ENCODE measurements around the gene PANK4. TPM values are rescaled to one million over a fixed set of nuclear protein-coding genes. Genes with fewer than 3 reads are reported as not detected.
A peak's percentile ranks its signal among the peaks of the same experiment; 100 is the strongest.

The PANK4 gene
- total and polyA plus RNA-seq, 2 of the 8 experiments (the other 6 are each of a cell fraction or from before 2014, with no cell fraction given): 20.1 to 29.7 TPM

DNA sequence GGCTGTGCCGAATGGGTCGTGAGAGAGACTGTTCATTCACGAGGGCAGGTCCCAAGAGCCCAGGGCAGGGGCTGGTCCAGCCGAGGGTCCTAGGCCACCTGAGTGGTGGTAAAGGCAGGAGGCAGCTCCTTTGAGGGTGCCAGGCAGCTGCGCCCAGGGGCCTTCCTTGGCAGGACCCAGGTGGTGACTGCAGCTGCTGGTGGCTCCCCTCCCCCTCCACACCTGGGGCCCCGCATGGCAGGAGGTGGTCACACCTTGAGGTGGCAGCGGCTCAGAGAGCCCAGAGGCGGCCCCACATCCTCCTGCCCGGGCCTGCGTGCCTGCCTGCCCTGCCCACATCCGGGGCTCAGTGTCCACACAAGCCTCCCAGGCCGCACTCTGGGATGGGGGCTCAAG is 60.1 kb downstream of the PANK4 start:
- WGBS, 2 experiments (ENCODE audit: extremely low coverage in 1 of 2, insufficient coverage in 1 of 2, insufficient read length in 1 of 2, insufficient replicate concordance in 2 of 2, low coverage in 1 of 2, low lambda C conversion rate in 2 of 2, missing lambda C conversion rate in 1 of 2): 90% methylated on average over 11 of the region's 12 CpGs; no CpG with 5 or more reads in 1 of the 2 experiments
- Histone ChIP-seq H3K4ac (replicated peaks; ENCODE audit: insufficient read length, low read depth, low read length) (peak overlapping the region; percentile 53), H2BK20ac (ENCODE audit: low read length) (no peak overlapping the region), H3K4me2 (ENCODE audit: insufficient read depth in 1 of 2, low read depth in 2 of 2, low read length in 2 of 2) (no peak overlapping the region), H2AK5ac (ENCODE audit: low read depth, low read length) (no peak overlapping the region), H4K20me1 (replicated peaks in 1 of 2; ENCODE audit: control insufficient read depth in 1 of 2, insufficient read depth in 2 of 2, low read length in 2 of 2) (peaks cover 4% of the 10 kb centered on the region in 2 experiments), H3K9ac (replicated peaks in 1 of 4; ENCODE audit: extremely low read depth in 1 of 4, low read depth in 3 of 4, low read length in 3 of 4) (no peak overlapping the region), H3K56ac (replicated peaks; ENCODE audit: insufficient read length, low read depth, low read length) (no peak overlapping the region), H3K23me2 (ENCODE audit: low read depth, low read length) (no peaks in the 10 kb centered on the region; the same call in 1 of the 2 replicates), H2BK5ac (ENCODE audit: low read depth, low read length) (no peak overlapping the region), H2BK12ac (ENCODE audit: low read depth, low read length) (no peak overlapping the region), H3K9me3 (ENCODE audit: insufficient read depth in 2 of 2, low read depth in 1 of 2, low read length in 1 of 2) (no peaks in the 10 kb centered on the region), H3K23ac (ENCODE audit: insufficient read length) (no peak overlapping the region), H3K27ac (ENCODE audit: low read depth, low read length) (no peak overlapping the region), H2BK15ac (ENCODE audit: low read length) (no peak overlapping the region), H3K14ac (ENCODE audit: insufficient read length) (no peak overlapping the region), H3K79me2 (ENCODE audit: control insufficient read depth in 1 of 2, insufficient read depth in 2 of 2, low read length in 2 of 2) (no peaks in the 10 kb centered on the region), H3K36me3 (ENCODE audit: control insufficient read depth in 2 of 4, insufficient read depth in 4 of 4, low read length in 3 of 4) (no peaks in the 10 kb centered on the region), H2AFZ (ENCODE audit: low read length) (no peak overlapping the region), H4K5ac (ENCODE audit: insufficient read length, low read depth, low read length) (no peak overlapping the region), H2BK120ac (replicated peaks; ENCODE audit: low read depth, low read length) (no peak overlapping the region), H3K18ac (ENCODE audit: extremely low read depth, low read length) (no peak overlapping the region), H3K79me1 (ENCODE audit: low read depth, low read length) (no peaks in the 10 kb centered on the region), H3K4me1 (replicated peaks in 1 of 4; ENCODE audit: control insufficient read depth in 3 of 4, insufficient read depth in 4 of 4, low read length in 3 of 4) (peaks cover 0 to 3% (median 0%) of the 10 kb centered on the region in 4 experiments; a peak in 2 of 7 replicates), H4K91ac (replicated peaks; ENCODE audit: insufficient read length, low read length) (no peak overlapping the region), H3K27me3 (replicated peaks in 1 of 4; ENCODE audit: control insufficient read depth in 3 of 4, extremely low read depth in 1 of 4, insufficient read depth in 3 of 4, low read length in 3 of 4) (no peaks in the 10 kb centered on the region; a peak in 2 of 7 replicates), H4K8ac (ENCODE audit: extremely low read depth, insufficient read depth, low read length) (no peak overlapping the region), H3K4me3 (ENCODE audit: extremely low read depth in 1 of 4, insufficient read depth in 2 of 4, low read depth in 3 of 4, low read length in 4 of 4) (no peak overlapping the region)
- DNase-seq (ENCODE audit: low read depth in 1 of 2, low spot score in 2 of 2) (no peak), FAIRE-seq (no peak)
- POLR2A ChIA-PET (ENCODE audit: partially characterized antibody): interaction anchor here (1.1 kb wide), 1 partner anchor 81 kb away, joined by 3 read pairs; no protein-coding TSS in a partner anchor
- TF ChIP-seq RBBP5 (IDR thresholded peaks at IDR 0.05; ENCODE audit: borderline replicate concordance, low read depth, low read length): no peak
- TF ChIP-seq CEBPB (IDR thresholded peaks at IDR 0.05; ENCODE audit: low read depth, low read length): no peak
- TF ChIP-seq TEAD4 (IDR thresholded peaks at IDR 0.05; ENCODE audit: low read depth, low read length): no peak
- no peak for TF ChIP-seq TCF12 (IDR thresholded peaks at IDR 0.05; ENCODE audit: low read depth, low read length)
- no peak for TF ChIP-seq JUND (IDR thresholded peaks at IDR 0.05; ENCODE audit: low read length)
- no peak for TF ChIP-seq TAF1 (IDR thresholded peaks at IDR 0.05; ENCODE audit: low read depth, low read length)
- CTCF ChIA-PET (ENCODE audit: partially characterized antibody): interaction anchor here (0.8 to 1.5 kb wide), 5 partner anchors 11 to 85 kb away, joined by 3 to 4 read pairs (median 4); no protein-coding TSS in a partner anchor

All from H1 (cell line).